HepG2 (cell line): ENCODE measurements around the gene LDLRAD2. TPM values are rescaled to one million over a fixed set of nuclear protein-coding genes. Genes with fewer than 3 reads are reported as not detected.

Experiments used
- ATAC-seq: fragments of 200-7000 bp; cut with Tn5 transposase; 3 replicates; pipeline ENCODE4 v1.9.1; 2020; ENCODE audit warnings: mild to moderate bottlenecking, moderate library complexity
- BruUV-seq: library from RNA; stranded (reverse); fragments of 400-500 nt; replicated peaks from 2 replicates; lab custom pipeline; 2021; lab: Mats Ljungman, UMichigan
- CTCF ChIA-PET: fragments of 300-600 bp; formaldehyde crosslinking; extraction: SDS; loops from one replicate; lab custom pipeline; 2021; ENCODE audit warnings: low total read pairs, inconsistent platforms, low intra/inter-chr PET ratio; lab: Yijun Ruan, JAX
- POLR2A ChIA-PET: fragments of 350-600 bp; sonication (Branson Sonifier 250); formaldehyde crosslinking; loops from one replicate; lab custom pipeline; 2020; ENCODE audit warnings: antibody characterized with exemption, inconsistent platforms; lab: Yijun Ruan, JAX
- DNase-seq: peaks from one replicate; pipeline ENCODE4 v3.0.0-alpha.2; 2015; ENCODE audit warnings: low spot score
- FAIRE-seq: peaks from 3 replicates; lab custom pipeline; 2011; peaks lifted over from hg19 to GRCh38; lab: Jason Lieb, UNC
- H2AFZ ChIP-seq: one replicate; pipeline ENCODE4 v1.6.1; 2011; ENCODE audit warnings: low read length, inconsistent platforms
- H3K27ac ChIP-seq: fragments of 300-600 bp; 3 replicates; pipeline ENCODE4 v1.8.0; 2011; ENCODE audit warnings: mixed run types, mild to moderate bottlenecking, mixed read lengths, low read length, inconsistent platforms; ENCODE audit not compliant: insufficient read depth; ENCODE audit errors: extremely low read length
- H3K27me3 ChIP-seq, 2 experiments: fragments of 200-600 bp in 1 of 2; 2 replicates in 1 of 2; 3 replicates in 1 of 2; pipeline versions ENCODE4 v1.6.0 to v1.8.0; 2011; ENCODE audit warnings: low read length in 2 of 2, mild to moderate bottlenecking in 2 of 2, moderate library complexity in 2 of 2, inconsistent platforms in 1 of 2; ENCODE audit not compliant: insufficient read depth in 2 of 2, control insufficient read depth in 1 of 2
- H3K36me3 ChIP-seq, 2 experiments: fragments of 200-600 bp in 1 of 2; replicated peaks in 1 of 2; 2 replicates in 1 of 2; 3 replicates in 1 of 2; pipeline versions ENCODE4 v1.5.1 to v1.8.0; 2011; ENCODE audit warnings: low read length in 2 of 2, inconsistent platforms in 1 of 2; ENCODE audit not compliant: insufficient read depth in 2 of 2, control insufficient read depth in 1 of 2
- H3K4me1 ChIP-seq: 2 replicates; pipeline ENCODE4 v1.5.1; 2012; ENCODE audit warnings: low read length, inconsistent platforms; ENCODE audit not compliant: insufficient read depth
- H3K4me2 ChIP-seq: 2 replicates; pipeline ENCODE4 v1.6.0; 2011; ENCODE audit warnings: low read depth, low read length, inconsistent platforms
- H3K4me3 ChIP-seq, 3 experiments: fragments of 200-600 bp in 1 of 3; sonication (generic), shearing (Covaris generic) in 1 of 3; replicated peaks in 1 of 3; 2 replicates each; pipeline ENCODE4 v1.5.1; 2011 to 2016; ENCODE audit warnings: low read length in 3 of 3, inconsistent platforms in 2 of 3, low read depth in 2 of 3, mild to moderate bottlenecking in 2 of 3, control low read depth in 1 of 3, mixed read lengths in 1 of 3; ENCODE audit not compliant: insufficient read depth in 1 of 3
- H3K79me2 ChIP-seq: one replicate; pipeline ENCODE4 v1.6.1; 2011; ENCODE audit warnings: low read length, inconsistent platforms; ENCODE audit not compliant: insufficient read depth
- H3K9ac ChIP-seq: 2 replicates; pipeline ENCODE4 v1.6.0; 2011; ENCODE audit warnings: mild to moderate bottlenecking, low read depth, low read length, inconsistent platforms; ENCODE audit not compliant: insufficient read depth
- H3K9me3 ChIP-seq: 2 replicates; pipeline ENCODE4 v1.5.1; 2012; ENCODE audit warnings: mild to moderate bottlenecking, low read length
- H4K20me1 ChIP-seq: 2 replicates; pipeline ENCODE4 v1.6.0; 2011; ENCODE audit warnings: inconsistent platforms, mild to moderate bottlenecking, low read length, moderate library complexity; ENCODE audit not compliant: insufficient read depth
- PITX1 ChIP-seq: sonication (generic); formaldehyde crosslinking; IDR thresholded peaks from 2 replicates; pipeline ENCODE4 v1.5.1; 2020; ENCODE audit warnings: mild to moderate bottlenecking, missing genetic modification reagents
- RFX3 ChIP-seq: IDR thresholded peaks from 2 replicates; pipeline ENCODE4 v1.6.1; 2016; ENCODE audit warnings: missing biosample characterization, missing genetic modification reagents
- ZNF142 ChIP-seq: sonication (generic); formaldehyde crosslinking; IDR thresholded peaks from 2 replicates; pipeline ENCODE4 v1.4.0; 2020; ENCODE audit warnings: missing genetic modification reagents
- ZNF629 ChIP-seq: sonication (generic); formaldehyde crosslinking; conservative IDR thresholded peaks from 2 replicates; pipeline ENCODE4 v1.5.0; 2020; ENCODE audit warnings: missing genetic modification reagents
- WGBS: methylation state at CpG from one replicate; pipeline ENCODE4 v1.1.6; 2017; ENCODE audit warnings: low lambda C conversion rate; 5-methylcytosine and 5-hydroxymethylcytosine counted together
- in situ Hi-C: cut with HindIII; loops from 2 replicates; pipeline ENCODE4 v1.10.0; 2017; ENCODE audit warnings: low pct_unique_long_range_greater_than_20kb; ENCODE audit not compliant: extremely low pct_ligation_motif_present
- intact Hi-C: fragments of 100-400 bp; cut with micrococcal nuclease; formaldehyde crosslinking; loops from one replicate; pipeline ENCODE4 v1.10.0; 2022; ENCODE audit not compliant: unreplicated experiment
- polyA plus RNA-seq, 8 experiments: library from polyadenylated mRNA; depleted of rRNA in 3 of 8; stranded (reverse) in 7 of 8; unstranded in 1 of 8; fragments of >200 nt; fragmentation: Illumina TruSeq in 4 of 8; extraction: Trizol in 4 of 8; gene quantifications; 2 replicates each; pipeline versions ENCODE4 v1.2.1 to v1.2.3, GENCODE V29; 2011 to 2016; ENCODE audit warnings: low read depth in 4 of 8, missing spikeins in 1 of 8, mixed read lengths in 1 of 8; ENCODE audit not compliant: insufficient read depth in 1 of 8
- total RNA-seq, 5 experiments: library from RNA; depleted of rRNA; stranded (reverse); fragments of >200 nt; fragmentation: Illumina TruSeq; extraction: Trizol; gene quantifications; 2 replicates each; pipeline ENCODE4 v1.2.3, GENCODE V29; 2016; ENCODE audit warnings: low read depth in 1 of 5

LDLRAD2 gene
- total and polyA plus RNA-seq, 2 of the 13 experiments (the other 11 are each of a cell fraction or from before 2014, with no cell fraction given): not detected

GRCh38 chr1:21828506-21829210, 16.6 kb downstream of the LDLRAD2 start:
- H3K27ac ChIP-seq: no peak overlapping the region
- TF ChIP-seq RFX3 (CRISPR knock-in tag): no peak
- no peak for TF ChIP-seq PITX1 (CRISPR knock-in tag)
- TF ChIP-seq ZNF629 (CRISPR knock-in tag): peak; percentile 90
- no peak for TF ChIP-seq ZNF142
- TF ChIP-seq, all 625 proteins: peak for 1
- Histone ChIP-seq H3K9me3 (no peaks in the 10 kb centered on the region), H3K4me1 (0 out of 2 replicates have a peak, but pooled peaks cover under 1% of the 10 kb centered on the region), H3K36me3 (peaks cover 19 to 30% of the 10 kb centered on the region in 2 experiments; a peak in 4 of 5 replicates), H4K20me1 (no peaks in the 10 kb centered on the region), H3K4me3 (no peak overlapping the region), H3K27me3 (no peaks in the 10 kb centered on the region), H3K79me2 (no peaks in the 10 kb centered on the region), H2AFZ (no peak overlapping the region), H3K4me2 (no peak overlapping the region), H3K9ac (no peak overlapping the region)
- ATAC-seq (no peak), DNase-seq (no peak), FAIRE-seq (no peak)
- in situ Hi-C loops (no loop called here), intact Hi-C loops (no loop called here)
- WGBS: 90% methylated on average over 4 of the region's 28 CpGs
- no TSS peak for BruUV-seq
- ChIA-PET POLR2A (no interaction called here), CTCF (no interaction called here)
